ENCODE data around the gene PPM1L.

PPM1L gene

DNA sequence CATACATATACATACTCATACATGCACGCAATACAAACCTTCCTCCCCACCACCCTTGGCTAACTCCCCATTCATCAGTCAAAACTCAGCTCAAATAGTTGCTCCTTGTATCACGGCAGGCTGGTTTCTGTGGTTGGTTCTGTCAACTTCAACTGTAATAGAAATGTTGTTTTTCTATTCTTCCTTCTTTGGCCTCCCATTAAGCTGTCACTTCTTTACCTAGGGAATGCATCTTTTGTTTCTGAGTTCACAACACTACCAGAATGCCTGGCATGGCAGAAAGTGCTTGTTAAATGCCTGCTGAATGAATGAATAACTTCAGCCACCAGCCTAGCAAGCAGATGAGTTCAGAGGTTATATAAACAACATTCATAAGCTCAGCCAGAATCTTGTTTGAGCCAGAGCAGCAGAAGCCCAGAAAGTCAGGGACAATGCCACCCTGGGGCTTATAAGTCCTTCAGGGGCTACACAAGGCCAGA lies 286.0 kb downstream of the PPM1L start:
- no peaks in the 10 kb centered on the region for H3K36me3 ChIP-seq (replicated peaks; ENCODE audit: insufficient read depth, low read length)
- H3K9me3 ChIP-seq (replicated peaks; ENCODE audit: insufficient read depth, low read length) = no peaks in the 10 kb centered on the region
- no peak overlapping the region for H3K27ac ChIP-seq (ENCODE audit: low read length)
- no peaks in the 10 kb centered on the region for H3K4me1 ChIP-seq (ENCODE audit: low read length)
- no peaks in the 10 kb centered on the region for H4K20me1 ChIP-seq (ENCODE audit: insufficient read depth, low read length)
- no peak overlapping the region for H3K4me3 ChIP-seq (ENCODE audit: low read length)
- no peak overlapping the region for H2AFZ ChIP-seq (ENCODE audit: low read length)
- no peaks in the 10 kb centered on the region for H3F3A ChIP-seq (ENCODE audit: insufficient read depth, low read length)
- no peak overlapping the region for H3K9ac ChIP-seq (ENCODE audit: low read length)
- no peak for DNase-seq
- H3K79me2 ChIP-seq (ENCODE audit: low read length) = no peaks in the 10 kb centered on the region
- no peaks in the 10 kb centered on the region for H3K9me2 ChIP-seq (replicated peaks; ENCODE audit: insufficient read depth, low read length)
- no peaks in the 10 kb centered on the region for H3K27me3 ChIP-seq (replicated peaks; ENCODE audit: insufficient read depth, low read length)
- TF ChIP-seq, protein P1, sequence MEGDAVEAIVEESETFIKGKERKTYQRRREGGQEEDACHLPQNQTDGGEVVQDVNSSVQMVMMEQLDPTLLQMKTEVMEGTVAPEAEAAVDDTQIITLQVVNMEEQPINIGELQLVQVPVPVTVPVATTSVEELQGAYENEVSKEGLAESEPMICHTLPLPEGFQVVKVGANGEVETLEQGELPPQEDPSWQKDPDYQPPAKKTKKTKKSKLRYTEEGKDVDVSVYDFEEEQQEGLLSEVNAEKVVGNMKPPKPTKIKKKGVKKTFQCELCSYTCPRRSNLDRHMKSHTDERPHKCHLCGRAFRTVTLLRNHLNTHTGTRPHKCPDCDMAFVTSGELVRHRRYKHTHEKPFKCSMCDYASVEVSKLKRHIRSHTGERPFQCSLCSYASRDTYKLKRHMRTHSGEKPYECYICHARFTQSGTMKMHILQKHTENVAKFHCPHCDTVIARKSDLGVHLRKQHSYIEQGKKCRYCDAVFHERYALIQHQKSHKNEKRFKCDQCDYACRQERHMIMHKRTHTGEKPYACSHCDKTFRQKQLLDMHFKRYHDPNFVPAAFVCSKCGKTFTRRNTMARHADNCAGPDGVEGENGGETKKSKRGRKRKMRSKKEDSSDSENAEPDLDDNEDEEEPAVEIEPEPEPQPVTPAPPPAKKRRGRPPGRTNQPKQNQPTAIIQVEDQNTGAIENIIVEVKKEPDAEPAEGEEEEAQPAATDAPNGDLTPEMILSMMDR (IDR thresholded peaks at IDR 0.05; ENCODE audit: low read length) = no peak
- TF ChIP-seq EZH2phosphoT487 (IDR thresholded peaks at IDR 0.05; ENCODE audit: low read length) = no peak
- no peak for TF ChIP-seq EZH2 (optimal IDR thresholded peaks at IDR 0.05; ENCODE audit: low read depth, low read length)
- H3K4me2 ChIP-seq (ENCODE audit: low read depth, low read length) = no peak overlapping the region

DNA sequence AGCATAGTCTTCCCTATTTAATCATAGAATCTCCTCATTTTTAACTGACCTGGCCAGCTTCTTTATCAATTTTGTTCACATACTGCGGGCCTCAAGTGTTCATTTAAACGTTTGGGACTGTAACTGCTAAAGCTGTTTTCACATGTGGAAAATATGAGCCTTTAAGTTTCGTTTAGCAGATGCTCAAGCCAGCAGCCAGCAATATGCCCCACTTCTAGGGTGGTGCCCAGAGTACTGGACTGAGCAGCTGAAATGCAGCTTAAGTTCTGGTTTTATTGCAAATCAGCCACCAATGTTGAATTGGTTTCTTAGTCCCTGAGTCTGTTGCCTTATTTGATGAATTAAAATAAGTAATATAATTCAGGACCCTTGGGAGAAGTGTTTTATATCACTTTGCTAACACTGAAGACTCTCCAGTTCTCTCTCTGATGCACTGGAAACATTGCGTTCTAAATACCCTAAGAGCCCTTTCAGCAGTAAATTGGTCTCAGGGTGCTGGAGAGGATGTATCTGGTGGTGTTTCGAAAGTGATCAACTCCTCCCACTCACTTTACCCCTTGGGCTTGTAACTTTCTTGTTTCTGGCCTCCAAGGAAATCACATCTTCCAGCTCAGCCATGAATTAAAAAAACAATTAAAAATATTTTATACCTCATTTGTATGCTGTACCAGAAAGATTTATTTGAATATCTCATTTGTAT lies 287.5 kb downstream of the PPM1L start:
- Histone ChIP-seq H3K4me2 (ENCODE audit: low read depth, low read length) (no peak overlapping the region), H3K79me2 (ENCODE audit: low read length) (no peaks in the 10 kb centered on the region), H3K36me3 (replicated peaks; ENCODE audit: insufficient read depth, low read length) (no peaks in the 10 kb centered on the region), H3K27ac (ENCODE audit: low read length) (no peak overlapping the region), H3K9me2 (replicated peaks; ENCODE audit: insufficient read depth, low read length) (no peaks in the 10 kb centered on the region), H4K20me1 (ENCODE audit: insufficient read depth, low read length) (no peaks in the 10 kb centered on the region), H3K27me3 (replicated peaks; ENCODE audit: insufficient read depth, low read length) (no peaks in the 10 kb centered on the region), H3K4me1 (ENCODE audit: low read length) (no peaks in the 10 kb centered on the region), H3K4me3 (ENCODE audit: low read length) (no peak overlapping the region), H2AFZ (ENCODE audit: low read length) (no peak overlapping the region), H3K9ac (ENCODE audit: low read length) (no peak overlapping the region), H3K9me3 (replicated peaks; ENCODE audit: insufficient read depth, low read length) (no peaks in the 10 kb centered on the region), H3F3A (ENCODE audit: insufficient read depth, low read length) (no peaks in the 10 kb centered on the region)
- TF ChIP-seq EZH2 (optimal IDR thresholded peaks at IDR 0.05; ENCODE audit: low read depth, low read length) = no peak
- TF ChIP-seq, protein P1 (IDR thresholded peaks at IDR 0.05; ENCODE audit: low read length) = no peak
- TF ChIP-seq EZH2phosphoT487 (IDR thresholded peaks at IDR 0.05; ENCODE audit: low read length) = no peak
- DNase-seq = no peak

DNA sequence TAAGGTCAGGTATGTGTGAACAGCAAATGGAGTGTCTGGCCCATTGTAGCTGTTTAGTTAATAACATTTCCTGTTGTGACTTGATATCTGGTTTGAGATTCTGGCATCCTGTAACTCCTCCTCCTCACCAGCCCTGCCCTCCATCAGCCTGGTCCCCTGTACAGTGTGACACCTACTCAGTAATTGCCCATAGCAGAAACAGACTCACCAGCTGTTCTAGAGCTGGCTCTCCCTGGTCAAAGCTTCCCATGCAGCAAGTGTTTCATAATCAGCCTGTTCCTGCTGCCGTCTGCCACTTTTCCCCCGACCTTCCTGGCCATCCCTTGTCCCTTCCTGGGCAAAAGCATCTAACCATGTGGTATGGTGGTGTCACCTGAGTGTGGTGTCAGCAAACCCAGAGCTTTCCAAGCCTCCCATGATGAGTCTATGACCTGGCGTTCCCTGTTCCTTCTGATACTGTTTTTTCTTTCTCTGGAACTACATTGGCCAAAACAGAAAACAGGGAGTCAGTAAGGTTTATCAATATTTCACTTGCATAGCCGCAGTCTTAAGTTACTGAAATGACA lies 293.7 kb downstream of the PPM1L start:
- H3K4me1 ChIP-seq (ENCODE audit: low read length) = no peaks in the 10 kb centered on the region
- TF ChIP-seq EZH2 (optimal IDR thresholded peaks at IDR 0.05; ENCODE audit: low read depth, low read length) = no peak
- no peaks in the 10 kb centered on the region for H3K27me3 ChIP-seq (replicated peaks; ENCODE audit: insufficient read depth, low read length)

DNA sequence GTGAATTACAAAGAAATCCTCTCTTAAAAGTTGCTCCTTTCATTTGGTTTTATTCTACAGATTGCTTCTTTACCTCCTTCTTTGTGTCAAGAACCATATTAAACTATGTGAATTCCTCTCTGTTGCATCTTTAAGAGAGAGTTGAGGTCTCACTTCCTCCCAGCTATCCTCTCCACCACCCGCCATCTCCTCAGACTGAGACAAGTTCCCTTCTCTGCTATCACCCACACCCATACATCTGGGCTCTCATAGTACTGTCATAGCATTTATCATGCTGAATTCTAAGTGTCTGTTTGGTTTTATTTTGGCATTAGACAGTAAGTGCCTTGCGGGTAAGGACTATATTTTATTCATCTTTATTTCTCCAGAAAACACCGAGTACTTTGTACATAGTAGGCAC lies 294.9 kb downstream of the PPM1L start:
- Histone ChIP-seq H3K36me3 (replicated peaks; ENCODE audit: insufficient read depth, low read length) (no peaks in the 10 kb centered on the region), H2AFZ (ENCODE audit: low read length) (no peak overlapping the region), H3F3A (ENCODE audit: insufficient read depth, low read length) (no peaks in the 10 kb centered on the region), H3K79me2 (ENCODE audit: low read length) (no peaks in the 10 kb centered on the region), H3K4me2 (ENCODE audit: low read depth, low read length) (no peak overlapping the region), H4K20me1 (ENCODE audit: insufficient read depth, low read length) (no peaks in the 10 kb centered on the region), H3K4me3 (ENCODE audit: low read length) (no peak overlapping the region), H3K4me1 (ENCODE audit: low read length) (no peaks in the 10 kb centered on the region), H3K9ac (ENCODE audit: low read length) (no peak overlapping the region), H3K9me3 (replicated peaks; ENCODE audit: insufficient read depth, low read length) (no peaks in the 10 kb centered on the region), H3K27me3 (replicated peaks; ENCODE audit: insufficient read depth, low read length) (no peaks in the 10 kb centered on the region), H3K27ac (ENCODE audit: low read length) (no peak overlapping the region), H3K9me2 (replicated peaks; ENCODE audit: insufficient read depth, low read length) (no peaks in the 10 kb centered on the region)
- DNase-seq = no peak
- TF ChIP-seq, protein P1 (IDR thresholded peaks at IDR 0.05; ENCODE audit: low read length) = no peak
- no peak for TF ChIP-seq EZH2phosphoT487 (IDR thresholded peaks at IDR 0.05; ENCODE audit: low read length)
- TF ChIP-seq EZH2 (optimal IDR thresholded peaks at IDR 0.05; ENCODE audit: low read depth, low read length) = no peak

More for the DNA sequence above, 293.7 kb downstream of the PPM1L start:
- Histone ChIP-seq H2AFZ (ENCODE audit: low read length) (no peak overlapping the region), H3K9ac (ENCODE audit: low read length) (no peak overlapping the region), H3K4me2 (ENCODE audit: low read depth, low read length) (no peak overlapping the region), H3K9me3 (replicated peaks; ENCODE audit: insufficient read depth, low read length) (no peaks in the 10 kb centered on the region), H3K36me3 (replicated peaks; ENCODE audit: insufficient read depth, low read length) (no peaks in the 10 kb centered on the region), H3F3A (ENCODE audit: insufficient read depth, low read length) (no peaks in the 10 kb centered on the region), H3K9me2 (replicated peaks; ENCODE audit: insufficient read depth, low read length) (no peaks in the 10 kb centered on the region), H3K27ac (ENCODE audit: low read length) (no peak overlapping the region), H4K20me1 (ENCODE audit: insufficient read depth, low read length) (no peaks in the 10 kb centered on the region), H3K4me3 (ENCODE audit: low read length) (no peak overlapping the region), H3K79me2 (ENCODE audit: low read length) (no peaks in the 10 kb centered on the region)
- no peak for DNase-seq
